ENCODE data around the gene IPO4.
"Not testable (repeated sequence)": the region's sequence is repeated elsewhere in the genome, so short reads cannot be mapped to it uniquely, and the experiment has no call there.

Gene IPO4

DNA sequence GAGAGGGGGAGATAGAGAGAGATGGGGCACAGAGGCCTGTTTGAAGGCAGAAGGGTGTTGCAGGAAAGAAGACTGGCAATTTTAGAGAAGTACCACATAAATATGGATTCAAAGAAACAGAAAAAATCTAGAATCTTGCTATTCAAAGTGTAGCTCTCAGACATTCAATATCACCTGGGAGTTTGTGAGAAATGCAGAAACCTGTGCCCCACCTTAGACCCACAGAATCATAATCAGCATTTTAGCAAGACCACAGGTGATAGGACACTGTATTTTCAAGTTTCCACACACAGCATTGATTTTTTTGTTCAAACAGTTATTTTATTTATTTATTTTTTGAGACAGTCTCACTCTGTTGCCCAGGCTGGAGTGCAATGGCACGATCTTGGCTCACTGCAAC, 40.3 kb upstream of the IPO4 start:
- Histone ChIP-seq H2AFZ (ENCODE audit: low read depth, low read length) (no peak overlapping the region), H3K4me1 (ENCODE audit: control insufficient read depth, insufficient read depth, low read depth, low read length) (peaks cover 14% of the 10 kb centered on the region), H2BK15ac (ENCODE audit: low read depth, poor library complexity, severe bottlenecking) (no peak overlapping the region), H2BK120ac (ENCODE audit: low read depth, low read length) (no peak overlapping the region), H3K4ac (ENCODE audit: low read depth in 1 of 2, low read length in 2 of 2) (no peak overlapping the region), H4K8ac (ENCODE audit: low read length) (no peak overlapping the region), H3K79me1 (replicated peaks; ENCODE audit: low read length, poor library complexity, severe bottlenecking) (peaks cover 5% of the 10 kb centered on the region), H3K9ac (ENCODE audit: low read length) (no peak overlapping the region), H2BK5ac (ENCODE audit: low read depth, low read length, poor library complexity, severe bottlenecking) (no peak overlapping the region), H3K36me3 (ENCODE audit: control insufficient read depth in 1 of 2, insufficient read depth in 2 of 2, low read depth in 1 of 2, low read length in 2 of 2) (peaks cover 9 to 38% of the 10 kb centered on the region in 2 experiments), H3K9me3 (ENCODE audit: control insufficient read depth, low read length) (no peaks in the 10 kb centered on the region), H3K18ac (ENCODE audit: low read depth in 1 of 2, low read length in 2 of 2) (no peak overlapping the region), H2AK5ac (ENCODE audit: low read length, severe bottlenecking) (no peak overlapping the region), H3K27ac (ENCODE audit: low read length, poor library complexity, severe bottlenecking) (no peak overlapping the region), H3K4me3 (ENCODE audit: insufficient read depth in 1 of 2, low read depth in 1 of 2, low read length in 2 of 2) (no peak overlapping the region), H4K91ac (ENCODE audit: low read length) (no peak overlapping the region), H3K14ac (ENCODE audit: low read length in 2 of 2) (no peak overlapping the region), H3K27me3 (ENCODE audit: control insufficient read depth in 1 of 2, insufficient read depth in 1 of 2, low read length in 2 of 2) (no peaks in the 10 kb centered on the region), H2BK12ac (ENCODE audit: low read length in 2 of 2) (no peak overlapping the region), H3K4me2 (ENCODE audit: low read length, poor library complexity, severe bottlenecking) (no peak overlapping the region), H3K23ac (ENCODE audit: low read length in 2 of 2) (no peak overlapping the region)
- WGBS = 55% methylated on average over 1 of the region's 1 CpG
- no peak for DNase-seq

DNA sequence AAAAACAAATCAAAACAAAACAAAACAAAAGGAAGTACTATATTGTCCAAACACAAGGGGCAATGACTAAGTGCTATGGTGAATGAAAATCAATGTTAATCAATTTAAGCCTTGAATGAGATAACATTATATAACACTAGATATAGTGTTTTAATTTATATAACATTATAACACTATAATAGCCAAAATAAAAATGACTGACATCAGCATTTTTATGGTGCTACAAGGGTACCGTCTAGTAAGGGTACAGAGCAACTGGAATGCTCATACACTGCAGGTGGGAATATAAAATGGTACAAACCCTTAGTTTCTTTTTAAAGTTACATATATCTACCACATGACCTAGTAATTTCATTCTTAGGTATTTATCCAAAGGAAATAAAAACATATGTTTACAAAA, 37.9 kb upstream of the IPO4 start:
- H2AFZ ChIP-seq (ENCODE audit: low read depth, low read length) = no peak overlapping the region
- H3K23ac ChIP-seq (ENCODE audit: low read length in 2 of 2) = no peak overlapping the region
- no CpG with 5 or more reads among the region's 1 CpG for WGBS
- DNase-seq = no peak
- no peak overlapping the region for H3K4me3 ChIP-seq (ENCODE audit: insufficient read depth in 1 of 2, low read depth in 1 of 2, low read length in 2 of 2)
- no peak overlapping the region for H3K14ac ChIP-seq (ENCODE audit: low read length in 2 of 2)
- H3K36me3 ChIP-seq (ENCODE audit: control insufficient read depth in 1 of 2, insufficient read depth in 2 of 2, low read depth in 1 of 2, low read length in 2 of 2) = peaks cover 9 to 38% of the 10 kb centered on the region in 2 experiments
- no peak overlapping the region for H3K9ac ChIP-seq (ENCODE audit: low read length)
- no peak overlapping the region for H2AK5ac ChIP-seq (ENCODE audit: low read length, severe bottlenecking)
- no peaks in the 10 kb centered on the region for H3K9me3 ChIP-seq (ENCODE audit: control insufficient read depth, low read length)
- H3K18ac ChIP-seq (ENCODE audit: low read depth in 1 of 2, low read length in 2 of 2) = no peak overlapping the region
- no peak overlapping the region for H3K27ac ChIP-seq (ENCODE audit: low read length, poor library complexity, severe bottlenecking)
- no peak overlapping the region for H3K4ac ChIP-seq (ENCODE audit: low read depth in 1 of 2, low read length in 2 of 2)
- H3K27me3 ChIP-seq (ENCODE audit: control insufficient read depth in 1 of 2, insufficient read depth in 1 of 2, low read length in 2 of 2) = no peaks in the 10 kb centered on the region
- H4K8ac ChIP-seq (ENCODE audit: low read length) = no peak overlapping the region
- no peak overlapping the region for H2BK5ac ChIP-seq (ENCODE audit: low read depth, low read length, poor library complexity, severe bottlenecking)
- no peak overlapping the region for H4K91ac ChIP-seq (ENCODE audit: low read length)
- H2BK120ac ChIP-seq (ENCODE audit: low read depth, low read length) = no peak overlapping the region
- peaks cover 8% of the 10 kb centered on the region for H3K4me1 ChIP-seq (ENCODE audit: control insufficient read depth, insufficient read depth, low read depth, low read length)
- peaks cover 3% of the 10 kb centered on the region for H3K79me1 ChIP-seq (replicated peaks; ENCODE audit: low read length, poor library complexity, severe bottlenecking)
- no peak overlapping the region for H3K4me2 ChIP-seq (ENCODE audit: low read length, poor library complexity, severe bottlenecking)
- no peak overlapping the region for H2BK12ac ChIP-seq (ENCODE audit: low read length in 2 of 2)
- no peak overlapping the region for H2BK15ac ChIP-seq (ENCODE audit: low read depth, poor library complexity, severe bottlenecking)

DNA sequence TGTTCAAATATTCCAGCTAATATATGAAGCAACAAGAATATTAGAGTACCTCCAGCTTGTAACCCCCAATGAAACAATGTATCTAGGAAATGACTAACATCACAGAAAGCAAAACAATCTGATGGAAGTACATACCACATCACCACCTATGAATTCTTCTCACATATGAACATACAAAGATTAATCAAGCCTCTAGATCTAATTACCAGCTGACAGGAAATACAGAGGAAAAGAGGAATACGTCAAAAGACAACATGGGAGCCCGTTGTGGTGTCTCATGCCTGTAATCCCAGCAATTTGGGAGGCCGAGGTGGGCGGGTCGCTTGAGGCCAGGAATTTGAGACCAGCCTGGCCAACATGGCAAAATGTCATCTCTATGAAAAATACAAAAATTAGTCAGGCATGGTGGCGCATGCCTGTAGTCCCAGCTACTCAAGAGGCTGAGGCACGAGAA, 36.0 kb upstream of the IPO4 start:
- no peak overlapping the region for H4K91ac ChIP-seq (ENCODE audit: low read length)
- DNase-seq = peak; percentile 40

DNA sequence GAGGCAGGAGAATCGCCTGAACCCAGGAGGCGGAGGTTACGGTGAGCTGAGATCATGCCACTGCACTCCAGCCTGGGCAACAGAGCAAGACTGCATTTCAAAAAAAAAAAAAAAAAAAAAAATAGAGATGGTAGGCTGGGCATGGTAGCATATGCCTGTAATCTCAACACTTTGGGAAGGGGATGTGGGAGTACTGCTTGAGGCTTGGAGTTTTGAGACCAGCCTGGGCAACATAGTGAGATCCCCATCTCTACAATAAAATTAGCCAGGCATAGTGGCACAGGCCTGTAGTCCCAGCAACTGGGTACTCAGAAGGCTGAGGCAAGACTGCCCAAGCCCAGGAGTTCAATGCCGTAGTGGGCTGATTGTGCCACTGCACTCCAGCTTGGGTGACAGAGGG, 34.4 kb upstream of the IPO4 start:
- not testable (repeated sequence) for H3K79me1 ChIP-seq (replicated peaks; ENCODE audit: low read length, poor library complexity, severe bottlenecking); H3K14ac ChIP-seq (ENCODE audit: low read length in 2 of 2)
- WGBS = 92% methylated on average over 3 of the region's 4 CpGs

More for the DNA sequence above, 36.0 kb upstream of the IPO4 start:
- no peak overlapping the region for H3K4me3 ChIP-seq (ENCODE audit: insufficient read depth in 1 of 2, low read depth in 1 of 2, low read length in 2 of 2)
- H3K4me1 ChIP-seq (ENCODE audit: control insufficient read depth, insufficient read depth, low read depth, low read length) = peaks cover 5% of the 10 kb centered on the region
- H4K8ac ChIP-seq (ENCODE audit: low read length) = no peak overlapping the region
- no peak overlapping the region for H3K18ac ChIP-seq (ENCODE audit: low read depth in 1 of 2, low read length in 2 of 2)
- no peak overlapping the region for H3K14ac ChIP-seq (ENCODE audit: low read length in 2 of 2)
- peak overlapping the region; percentile 1 for H3K9ac ChIP-seq (ENCODE audit: low read length)
- no peaks in the 10 kb centered on the region for H3K27me3 ChIP-seq (ENCODE audit: control insufficient read depth in 1 of 2, insufficient read depth in 1 of 2, low read length in 2 of 2)
- H2AK5ac ChIP-seq (ENCODE audit: low read length, severe bottlenecking) = no peak overlapping the region
- H3K4me2 ChIP-seq (ENCODE audit: low read length, poor library complexity, severe bottlenecking) = no peak overlapping the region
- H3K9me3 ChIP-seq (ENCODE audit: control insufficient read depth, low read length) = no peaks in the 10 kb centered on the region
- H2BK15ac ChIP-seq (ENCODE audit: low read depth, poor library complexity, severe bottlenecking) = no peak overlapping the region
- 45% methylated on average over 7 of the region's 7 CpGs for WGBS
- peak overlapping the region; percentile 74 for H3K27ac ChIP-seq (ENCODE audit: low read length, poor library complexity, severe bottlenecking)
- no peak overlapping the region for H2AFZ ChIP-seq (ENCODE audit: low read depth, low read length)
- peaks cover 3% of the 10 kb centered on the region for H3K79me1 ChIP-seq (replicated peaks; ENCODE audit: low read length, poor library complexity, severe bottlenecking)
- H2BK5ac ChIP-seq (ENCODE audit: low read depth, low read length, poor library complexity, severe bottlenecking) = no peak overlapping the region
- H3K4ac ChIP-seq (ENCODE audit: low read depth in 1 of 2, low read length in 2 of 2) = no peak overlapping the region
- H2BK12ac ChIP-seq (ENCODE audit: low read length in 2 of 2) = no peak overlapping the region
- no peak overlapping the region for H3K23ac ChIP-seq (ENCODE audit: low read length in 2 of 2)
- no peak overlapping the region for H2BK120ac ChIP-seq (ENCODE audit: low read depth, low read length)
- peaks cover 9 to 37% of the 10 kb centered on the region in 2 experiments for H3K36me3 ChIP-seq (ENCODE audit: control insufficient read depth in 1 of 2, insufficient read depth in 2 of 2, low read depth in 1 of 2, low read length in 2 of 2)

More for the DNA sequence above, 34.4 kb upstream of the IPO4 start:
- H3K18ac ChIP-seq (ENCODE audit: low read depth in 1 of 2, low read length in 2 of 2); H4K91ac ChIP-seq (ENCODE audit: low read length); H2AFZ ChIP-seq (ENCODE audit: low read depth, low read length); H3K4me1 ChIP-seq (ENCODE audit: control insufficient read depth, insufficient read depth, low read depth, low read length); H4K8ac ChIP-seq (ENCODE audit: low read length); H3K4me3 ChIP-seq (ENCODE audit: insufficient read depth in 1 of 2, low read depth in 1 of 2, low read length in 2 of 2); DNase-seq; H3K27ac ChIP-seq (ENCODE audit: low read length, poor library complexity, severe bottlenecking); H3K4ac ChIP-seq (ENCODE audit: low read depth in 1 of 2, low read length in 2 of 2); H2BK120ac ChIP-seq (ENCODE audit: low read depth, low read length); H3K27me3 ChIP-seq (ENCODE audit: control insufficient read depth in 1 of 2, insufficient read depth in 1 of 2, low read length in 2 of 2); H3K23ac ChIP-seq (ENCODE audit: low read length in 2 of 2); H2BK15ac ChIP-seq (ENCODE audit: low read depth, poor library complexity, severe bottlenecking); H3K9me3 ChIP-seq (ENCODE audit: control insufficient read depth, low read length); H2BK12ac ChIP-seq (ENCODE audit: low read length in 2 of 2); H2BK5ac ChIP-seq (ENCODE audit: low read depth, low read length, poor library complexity, severe bottlenecking); H3K9ac ChIP-seq (ENCODE audit: low read length); H2AK5ac ChIP-seq (ENCODE audit: low read length, severe bottlenecking); H3K4me2 ChIP-seq (ENCODE audit: low read length, poor library complexity, severe bottlenecking): not testable (repeated sequence)
- H3K36me3 ChIP-seq (ENCODE audit: control insufficient read depth in 1 of 2, insufficient read depth in 2 of 2, low read depth in 1 of 2, low read length in 2 of 2) = peaks cover 8 to 36% of the 10 kb centered on the region in 2 experiments
